CD4-positive, alpha-beta memory T cell (primary cell): ENCODE measurements around the gene ZNF444. TPM values are rescaled to one million over a fixed set of nuclear protein-coding genes. Genes with fewer than 3 reads are reported as not detected.
"Not testable (repeated sequence)": the region's sequence is repeated elsewhere in the genome, so short reads cannot be mapped to it uniquely, and the experiment has no call there.

Source experiments
- CTCF ChIA-PET: fragments of 350-600 bp; sonication (Branson Sonifier 250); formaldehyde crosslinking; loops from one replicate; lab custom pipeline; 2021; ENCODE audit warnings: inconsistent platforms; ENCODE audit not compliant: partially characterized antibody; lab: Charles Lee
- POLR2A ChIA-PET: fragments of 350-600 bp; sonication (Branson Sonifier 250); formaldehyde crosslinking; loops from one replicate; lab custom pipeline; 2021; ENCODE audit not compliant: partially characterized antibody; lab: Charles Lee
- DNase-seq, 5 donors: peaks; one replicate each; pipeline versions ENCODE4 v3.0.0 to v3.0.0-alpha.2; 2020 to 2022; ENCODE audit warnings: mixed read lengths in 1 of 5
- H3K27ac ChIP-seq: one replicate; pipeline ENCODE4 v1.7.0; 2013; ENCODE audit warnings: low read depth, low read length
- H3K27me3 ChIP-seq: 2 replicates; pipeline ENCODE4 v1.7.0; 2013; ENCODE audit warnings: mild to moderate bottlenecking, low read length, moderate library complexity; ENCODE audit not compliant: insufficient read depth
- H3K36me3 ChIP-seq: 2 replicates; pipeline ENCODE4 v1.7.0; 2013; ENCODE audit warnings: mild to moderate bottlenecking, low read length, moderate library complexity; ENCODE audit not compliant: insufficient read depth
- H3K4me1 ChIP-seq: 2 replicates; pipeline ENCODE4 v1.7.0; 2013; ENCODE audit warnings: mild to moderate bottlenecking, low read length, moderate library complexity; ENCODE audit not compliant: insufficient read depth
- H3K4me3 ChIP-seq, 2 donors: one replicate each; pipeline ENCODE4 v1.7.0; 2013; ENCODE audit warnings: low read length in 2 of 2, mild to moderate bottlenecking in 1 of 2
- H3K9me3 ChIP-seq, 2 donors: one replicate each; pipeline ENCODE4 v1.7.0; 2013; ENCODE audit warnings: low read length in 2 of 2, control low read depth in 1 of 2; ENCODE audit not compliant: control insufficient read depth in 1 of 2
- H3K27ac Mint-ChIP-seq, 7 donors: one replicate each; pipeline ENCODE4 v1.8.0; 2020 to 2021; ENCODE audit warnings: mixed read lengths in 7 of 7, mild to moderate bottlenecking in 6 of 7, inconsistent platforms in 3 of 7, moderate library complexity in 3 of 7
- H3K27me3 Mint-ChIP-seq, 2 donors: one replicate each; pipeline ENCODE4 v1.8.0; 2020 to 2021; ENCODE audit warnings: mixed read lengths in 2 of 2
- H3K36me3 Mint-ChIP-seq, 2 donors: one replicate each; pipeline ENCODE4 v1.8.0; 2020 to 2021; ENCODE audit warnings: mixed read lengths in 2 of 2, inconsistent platforms in 1 of 2, mild to moderate bottlenecking in 1 of 2
- H3K4me1 Mint-ChIP-seq, 4 donors: one replicate each; pipeline ENCODE4 v1.8.0; 2020 to 2021; ENCODE audit warnings: mixed read lengths in 4 of 4, mild to moderate bottlenecking in 1 of 4
- H3K4me3 Mint-ChIP-seq, 8 donors: one replicate each; pipeline ENCODE4 v1.8.0; 2020 to 2021; ENCODE audit warnings: mixed read lengths in 8 of 8, mild to moderate bottlenecking in 7 of 8, moderate library complexity in 6 of 8, inconsistent platforms in 3 of 8
- H3K9me3 Mint-ChIP-seq, 8 donors: one replicate each; pipeline ENCODE4 v1.8.0; 2020 to 2021; ENCODE audit warnings: mixed read lengths in 8 of 8, mild to moderate bottlenecking in 5 of 8, inconsistent platforms in 3 of 8, moderate library complexity in 1 of 8
- intact Hi-C: fragments of 100-400 bp; cut with micrococcal nuclease; formaldehyde crosslinking; loops from one replicate; pipeline ENCODE4 v1.15.1; 2023
- polyA plus RNA-seq, 2 donors: library from polyadenylated mRNA; unstranded; fragments of 300-500 nt; fragmentation: Illumina TruSeq; gene quantifications; one replicate each; pipeline ENCODE4 v1.2.3, GENCODE V29; 2021
- total RNA-seq, 2 experiments: library from RNA; stranded (reverse); gene quantifications; one replicate each; pipeline ENCODE4 v1.2.3, GENCODE V29; 2021

Gene ZNF444
- total and polyA plus RNA-seq, 4 experiments from 2014 or later = 6.2 to 42.8 (median 27.0) TPM

DNA sequence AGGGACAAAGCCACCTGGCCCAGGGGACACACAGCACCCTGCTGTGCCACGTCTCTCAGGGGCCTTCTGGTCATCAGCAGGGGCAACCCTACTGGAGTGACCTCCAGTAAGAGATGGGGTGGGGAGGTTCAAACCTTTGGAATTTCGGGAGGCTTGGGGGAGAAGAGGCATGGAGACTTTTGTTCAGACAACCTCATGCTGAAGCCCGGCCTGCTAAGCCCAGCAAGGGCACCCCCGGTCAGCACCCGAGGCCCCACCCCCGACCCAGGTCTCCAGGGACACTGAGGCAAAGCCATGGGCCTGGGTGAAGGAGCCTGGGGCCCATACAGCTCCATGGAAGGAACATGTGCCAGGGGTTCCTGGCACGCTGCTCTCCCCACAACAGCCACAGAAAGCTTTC lies 43.3 kb upstream of the ZNF444 start:
- Mint-ChIP-seq H3K4me1 (peaks cover 2 to 7% (median 5%) of the 10 kb centered on the region in 4 donors), H3K27ac (no peak overlapping the region), H3K9me3 (no peaks in the 10 kb centered on the region), H3K27me3 (no peaks in the 10 kb centered on the region), H3K4me3 (no peak overlapping the region), H3K36me3 (peaks cover 14 to 35% of the 10 kb centered on the region in 2 donors)
- Histone ChIP-seq H3K27me3 (no peaks in the 10 kb centered on the region), H3K4me1 (no peaks in the 10 kb centered on the region), H3K36me3 (peaks cover 16% of the 10 kb centered on the region), H3K4me3 (no peak overlapping the region), H3K9me3 (no peaks in the 10 kb centered on the region), H3K27ac (no peak overlapping the region)
- intact Hi-C loops = no loop called here
- POLR2A ChIA-PET = no interaction called here
- CTCF ChIA-PET = no interaction called here
- DNase-seq = no peak

DNA sequence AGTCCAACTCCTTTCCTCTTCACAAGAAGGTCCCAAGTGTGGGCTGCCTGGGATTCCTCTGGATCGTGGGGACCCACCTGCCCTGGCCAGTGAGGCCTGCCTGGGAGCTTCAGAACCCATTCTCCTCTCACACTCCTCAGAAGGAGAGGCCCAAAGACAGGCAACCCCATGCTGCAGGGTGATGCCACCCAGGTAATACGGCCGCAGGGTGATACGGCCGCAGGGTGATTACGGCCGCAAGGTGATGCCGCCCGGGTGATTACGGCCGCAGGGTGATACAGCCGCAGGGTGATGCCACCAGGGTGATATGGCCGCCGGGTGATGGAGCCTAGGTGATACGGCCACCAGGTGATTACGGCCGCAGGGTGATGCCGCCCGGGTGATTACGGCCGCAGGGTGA lies 42.9 kb upstream of the ZNF444 start:
- H3K36me3 ChIP-seq = peaks cover 17% of the 10 kb centered on the region
- H3K4me3 ChIP-seq, CTCF ChIA-PET, H3K9me3 Mint-ChIP-seq, DNase-seq, H3K27me3 ChIP-seq, H3K27ac Mint-ChIP-seq, H3K4me3 Mint-ChIP-seq, H3K9me3 ChIP-seq, H3K4me1 ChIP-seq, H3K4me1 Mint-ChIP-seq, H3K27ac ChIP-seq, POLR2A ChIA-PET, H3K27me3 Mint-ChIP-seq, intact Hi-C loops: not testable (repeated sequence)
- peaks cover 12 to 32% of the 10 kb centered on the region in 2 donors for H3K36me3 Mint-ChIP-seq

DNA sequence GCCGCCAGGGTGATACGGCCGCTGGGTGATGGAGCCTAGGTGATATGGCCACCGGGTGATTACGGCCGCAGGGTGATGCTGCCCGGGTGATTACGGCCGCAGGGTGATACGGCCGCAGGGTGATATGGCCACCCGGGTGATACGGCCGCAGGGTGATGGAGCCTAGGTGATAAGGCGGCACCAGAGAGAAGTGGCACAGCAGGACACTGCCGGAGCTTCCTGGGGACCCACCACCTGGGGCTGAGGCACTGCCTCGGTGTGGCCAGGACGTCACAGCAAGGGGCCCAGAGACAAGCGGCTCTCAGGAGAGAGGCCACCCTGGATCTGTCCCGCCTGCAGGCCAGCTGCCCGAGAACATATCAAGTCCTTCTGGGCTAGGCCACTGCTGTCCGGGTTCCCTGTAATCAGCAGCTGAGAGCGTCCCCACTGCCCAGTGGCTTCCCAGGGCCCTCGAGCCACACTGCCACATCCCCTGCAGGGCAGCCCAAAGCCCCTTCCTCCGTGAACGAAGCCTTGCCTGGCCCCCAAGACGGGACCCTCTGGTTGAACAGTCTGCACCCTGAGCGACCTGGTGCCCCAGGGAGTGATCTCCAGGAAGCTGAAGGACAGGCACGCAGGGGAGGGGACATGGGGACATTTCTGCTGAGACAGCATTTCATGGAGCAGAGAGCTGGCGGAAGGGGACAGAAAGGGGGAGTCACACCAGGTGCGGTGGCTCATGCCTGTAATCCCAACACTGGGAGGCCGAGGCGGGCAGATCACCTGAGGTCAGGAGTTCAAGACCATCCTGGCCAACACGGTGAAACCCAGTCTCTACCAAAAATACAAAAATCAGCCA lies 42.1 kb upstream of the ZNF444 start:
- Histone ChIP-seq H3K4me3 (no peak overlapping the region), H3K4me1 (no peaks in the 10 kb centered on the region), H3K27ac (no peak overlapping the region), H3K9me3 (no peaks in the 10 kb centered on the region), H3K27me3 (no peaks in the 10 kb centered on the region), H3K36me3 (peaks cover 17% of the 10 kb centered on the region)
- Mint-ChIP-seq H3K4me3 (no peak overlapping the region), H3K9me3 (no peaks in the 10 kb centered on the region), H3K27ac (no peak overlapping the region), H3K36me3 (peaks cover 12 to 31% of the 10 kb centered on the region in 2 donors), H3K4me1 (peaks cover 0 to 3% (median 1%) of the 10 kb centered on the region in 4 donors), H3K27me3 (no peaks in the 10 kb centered on the region)
- intact Hi-C loops = no loop called here
- POLR2A ChIA-PET = no interaction called here
- CTCF ChIA-PET = no interaction called here
- DNase-seq = no peak

DNA sequence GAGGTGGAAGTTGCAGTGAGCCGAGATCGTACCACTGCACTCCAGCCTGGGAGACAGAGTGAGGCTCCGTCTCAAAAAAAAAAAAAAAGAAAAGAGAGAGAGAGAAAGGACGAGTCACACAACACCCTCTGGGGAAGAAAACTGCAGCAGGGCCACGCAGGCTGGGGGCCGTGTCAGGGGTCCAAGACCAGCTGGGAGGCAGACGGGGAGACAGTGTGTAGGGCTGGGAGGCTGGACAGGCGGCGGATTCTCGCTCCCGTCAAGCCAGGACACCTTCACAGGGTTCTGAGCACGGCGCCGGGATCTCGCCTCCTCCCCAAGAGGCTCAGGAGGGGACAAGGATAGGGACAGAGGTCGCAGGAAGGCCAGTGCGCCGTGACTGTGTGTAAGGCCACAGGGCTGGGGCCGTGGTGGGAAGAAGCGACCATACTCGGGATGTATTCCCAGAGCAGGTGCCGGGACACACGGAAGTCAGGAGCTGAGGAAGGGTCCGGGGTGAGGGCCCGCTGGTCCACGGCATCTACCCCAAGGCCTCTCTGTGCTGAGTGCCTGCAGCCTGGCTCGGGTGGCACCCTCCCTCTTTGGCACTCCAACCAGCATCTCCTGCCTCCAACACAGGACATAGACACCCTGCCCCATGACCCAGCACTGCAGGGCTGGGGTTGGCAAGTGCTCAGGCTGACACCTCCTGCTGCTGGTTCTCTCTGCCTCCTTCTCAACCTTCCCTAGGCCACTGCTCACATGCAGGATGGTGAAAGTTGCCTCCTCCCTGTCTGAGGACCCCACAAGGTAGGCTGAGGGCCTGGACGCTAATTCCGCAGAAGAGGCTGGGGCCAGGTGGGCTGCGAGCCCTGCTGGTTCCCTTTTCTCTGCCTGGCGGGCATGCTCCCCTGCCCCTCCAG lies 41.2 kb upstream of the ZNF444 start:
- POLR2A ChIA-PET = no interaction called here
- Histone ChIP-seq H3K36me3 (peaks cover 17% of the 10 kb centered on the region), H3K9me3 (no peaks in the 10 kb centered on the region), H3K4me1 (no peaks in the 10 kb centered on the region), H3K27me3 (no peaks in the 10 kb centered on the region), H3K4me3 (no peak overlapping the region), H3K27ac (no peak overlapping the region)
- H3K27me3 Mint-ChIP-seq = no peaks in the 10 kb centered on the region
- H3K4me3 Mint-ChIP-seq = no peak overlapping the region
- CTCF ChIA-PET = no interaction called here
- no peak overlapping the region for H3K27ac Mint-ChIP-seq
- H3K4me1 Mint-ChIP-seq = peaks cover 0 to 6% (median 1%) of the 10 kb centered on the region in 4 donors
- intact Hi-C loops = no loop called here
- peaks cover 9 to 28% of the 10 kb centered on the region in 2 donors for H3K36me3 Mint-ChIP-seq
- no peak for DNase-seq
- H3K9me3 Mint-ChIP-seq = no peaks in the 10 kb centered on the region

- no peak for DNase-seq
- H3K27me3 Mint-ChIP-seq = no peaks in the 10 kb centered on the region
- no peak overlapping the region for H3K27ac Mint-ChIP-seq
- POLR2A ChIA-PET = no interaction called here
- peaks cover 5% of the 10 kb centered on the region for H3K4me1 ChIP-seq
- no peak overlapping the region for H3K4me3 Mint-ChIP-seq
- H3K9me3 ChIP-seq = no peaks in the 10 kb centered on the region
- no peak overlapping the region for H3K4me3 ChIP-seq
- H3K27ac ChIP-seq = no peak overlapping the region
- H3K36me3 Mint-ChIP-seq = peaks cover 0 to 26% of the 10 kb centered on the region in 2 donors
- no peaks in the 10 kb centered on the region for H3K27me3 ChIP-seq
- CTCF ChIA-PET = no interaction called here
- intact Hi-C loops = no loop called here
- H3K36me3 ChIP-seq = peaks cover 17% of the 10 kb centered on the region
- H3K9me3 Mint-ChIP-seq = no peaks in the 10 kb centered on the region
- H3K4me1 Mint-ChIP-seq = peaks cover 5 to 17% (median 8%) of the 10 kb centered on the region in 4 donors
These were observed 40.0 kb upstream of the ZNF444 start for GRCh38 chr19:56101095-56101494.

GRCh38 chr19:56101746-56102535 lies 39.1 kb upstream of the ZNF444 start:
- Mint-ChIP-seq H3K4me3 (no peak overlapping the region), H3K36me3 (peaks cover 0 to 27% of the 10 kb centered on the region in 2 donors), H3K27me3 (no peaks in the 10 kb centered on the region), H3K4me1 (peaks cover 8 to 25% (median 14%) of the 10 kb centered on the region in 4 donors), H3K9me3 (no peaks in the 10 kb centered on the region), H3K27ac (peak overlapping the region in 1 of 7 donors; percentile 17)
- Histone ChIP-seq H3K27me3 (no peaks in the 10 kb centered on the region), H3K4me3 (no peak overlapping the region), H3K9me3 (no peaks in the 10 kb centered on the region), H3K27ac (no peak overlapping the region), H3K36me3 (peaks cover 17% of the 10 kb centered on the region), H3K4me1 (peaks cover 9% of the 10 kb centered on the region)
- intact Hi-C loops = no loop called here
- CTCF ChIA-PET = no interaction called here
- POLR2A ChIA-PET = no interaction called here
- DNase-seq = no peak
